Dendritic cell treated with granulocyte-macrophage colony-stimulating factor and Interleukin-4, amounts not matched to agents 40 ng/mL and 50 ng/mL, for 4 days (primary cell): Measurements from ENCODE around the gene NFIX.
A peak's percentile ranks its signal among the peaks of the same experiment; 100 is the strongest.

ENCODE experiments used
- H3K27ac Mint-ChIP-seq: one replicate; pipeline ENCODE4 v1.8.0; 2022; ENCODE audit warnings: mild to moderate bottlenecking, mixed read lengths
- H3K27me3 Mint-ChIP-seq: one replicate; pipeline ENCODE4 v1.8.0; 2022; ENCODE audit warnings: mild to moderate bottlenecking, mixed read lengths
- H3K36me3 Mint-ChIP-seq: one replicate; pipeline ENCODE4 v1.8.0; 2022; ENCODE audit warnings: low read depth, mixed read lengths
- H3K4me1 Mint-ChIP-seq: one replicate; pipeline ENCODE4 v1.8.0; 2022; ENCODE audit warnings: low read depth, mixed read lengths
- H3K4me3 Mint-ChIP-seq: one replicate; pipeline ENCODE4 v1.8.0; 2022; ENCODE audit warnings: mild to moderate bottlenecking, moderate library complexity, mixed read lengths
- H3K9me3 Mint-ChIP-seq: one replicate; pipeline ENCODE4 v1.8.0; 2022; ENCODE audit warnings: mixed read lengths
- intact Hi-C: fragments of 100-400 bp; cut with micrococcal nuclease; formaldehyde crosslinking; loops from one replicate; pipeline ENCODE4 v1.15.0; 2022

The NFIX gene

DNA sequence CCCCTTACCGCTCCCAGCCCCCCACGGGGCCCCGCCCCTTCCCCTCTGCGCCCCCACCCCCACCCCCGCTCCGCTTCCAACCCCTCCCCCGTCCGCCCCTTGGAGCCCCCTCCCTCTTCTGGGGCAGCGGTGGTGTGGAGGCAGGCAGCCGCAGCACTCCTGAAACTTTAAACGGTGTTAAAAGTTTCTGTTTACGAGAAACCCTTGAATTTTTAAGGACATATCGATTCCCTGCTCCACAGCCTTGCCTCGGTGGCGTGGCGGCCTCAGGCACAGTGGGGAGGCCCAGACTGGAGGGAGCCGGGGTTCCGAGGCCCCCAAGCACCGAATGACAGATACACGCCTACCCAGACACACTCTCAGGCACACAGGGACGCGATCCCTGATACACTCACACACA, 4.8 kb upstream of the NFIX start:
- intact Hi-C loops, result no loop called here
- Mint-ChIP-seq H3K4me3 (no peak overlapping the region), H3K27ac (no peak overlapping the region), H3K9me3 (no peaks in the 10 kb centered on the region), H3K36me3 (peaks cover 4% of the 10 kb centered on the region), H3K4me1 (peaks cover 8% of the 10 kb centered on the region), H3K27me3 (peaks cover 25% of the 10 kb centered on the region)

DNA sequence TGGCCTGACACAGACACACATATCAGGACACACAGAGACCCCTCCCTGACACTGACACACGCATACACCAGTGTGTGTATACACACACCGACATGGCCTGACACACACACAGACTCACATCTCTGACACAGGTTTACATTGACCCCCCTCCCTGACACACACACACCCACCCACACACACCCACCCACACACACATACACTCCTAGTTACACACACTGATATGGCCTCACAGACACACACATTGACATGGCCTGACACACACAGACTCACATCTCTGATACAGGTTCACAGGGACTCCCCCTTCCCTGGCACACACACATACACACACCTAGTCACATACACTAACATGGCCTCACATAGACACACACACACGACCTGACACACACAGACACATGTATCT, 4.4 kb upstream of the NFIX start:
- H3K27ac Mint-ChIP-seq, result no peak overlapping the region
- intact Hi-C loops, result no loop called here
- H3K36me3 Mint-ChIP-seq, result peaks cover 4% of the 10 kb centered on the region
- H3K4me1 Mint-ChIP-seq, result peaks cover 8% of the 10 kb centered on the region
- no peaks in the 10 kb centered on the region for H3K9me3 Mint-ChIP-seq
- H3K4me3 Mint-ChIP-seq, result no peak overlapping the region
- H3K27me3 Mint-ChIP-seq, result peaks cover 24% of the 10 kb centered on the region

DNA sequence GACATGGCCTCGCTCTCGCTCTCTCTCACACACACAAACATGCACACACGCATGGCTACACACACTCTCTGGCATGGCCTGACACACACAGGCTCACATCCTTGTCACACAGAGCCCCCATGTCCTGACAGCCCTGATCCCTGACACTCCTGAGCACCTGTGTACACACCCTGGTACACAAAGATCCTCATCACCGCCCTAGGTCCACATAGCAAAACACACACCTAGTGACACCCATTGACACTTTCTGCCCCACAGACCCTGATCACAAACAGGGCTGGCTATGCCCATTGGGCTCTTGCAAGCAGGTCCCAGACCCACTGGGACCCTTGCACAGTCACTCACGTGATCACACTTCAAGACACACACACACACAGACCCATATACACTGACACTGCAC, 4.0 kb upstream of the NFIX start:
- intact Hi-C loops, result no loop called here
- Mint-ChIP-seq H3K36me3 (peaks cover 4% of the 10 kb centered on the region), H3K27ac (no peak overlapping the region), H3K4me3 (no peak overlapping the region), H3K27me3 (peaks cover 27% of the 10 kb centered on the region), H3K9me3 (no peaks in the 10 kb centered on the region), H3K4me1 (peaks cover 12% of the 10 kb centered on the region)

DNA sequence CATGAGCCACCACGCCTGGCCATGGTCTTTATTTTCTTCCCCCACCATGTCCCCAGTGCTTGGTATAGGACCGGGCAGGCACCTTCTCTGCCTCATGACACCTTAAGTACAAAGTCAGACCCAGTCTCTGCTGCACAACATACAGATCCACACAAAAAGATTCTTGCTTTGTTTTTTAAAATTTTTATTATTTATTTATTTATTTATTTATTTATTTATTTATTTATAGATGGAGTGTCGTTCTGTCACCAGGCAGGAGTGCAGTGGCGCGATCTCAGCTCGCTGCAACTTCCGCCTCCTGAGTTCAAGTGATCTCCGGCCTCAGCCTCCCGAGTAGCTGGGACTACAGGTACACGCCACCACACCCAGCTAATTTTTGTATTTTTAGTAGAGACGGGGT, 2.5 kb upstream of the NFIX start:
- H3K36me3 Mint-ChIP-seq, result peaks cover 4% of the 10 kb centered on the region
- H3K4me1 Mint-ChIP-seq, result peaks cover 12% of the 10 kb centered on the region
- intact Hi-C loops, result no loop called here
- no peak overlapping the region for H3K27ac Mint-ChIP-seq
- H3K4me3 Mint-ChIP-seq, result no peak overlapping the region
- H3K9me3 Mint-ChIP-seq, result no peaks in the 10 kb centered on the region
- H3K27me3 Mint-ChIP-seq, result peaks cover 40% of the 10 kb centered on the region

DNA sequence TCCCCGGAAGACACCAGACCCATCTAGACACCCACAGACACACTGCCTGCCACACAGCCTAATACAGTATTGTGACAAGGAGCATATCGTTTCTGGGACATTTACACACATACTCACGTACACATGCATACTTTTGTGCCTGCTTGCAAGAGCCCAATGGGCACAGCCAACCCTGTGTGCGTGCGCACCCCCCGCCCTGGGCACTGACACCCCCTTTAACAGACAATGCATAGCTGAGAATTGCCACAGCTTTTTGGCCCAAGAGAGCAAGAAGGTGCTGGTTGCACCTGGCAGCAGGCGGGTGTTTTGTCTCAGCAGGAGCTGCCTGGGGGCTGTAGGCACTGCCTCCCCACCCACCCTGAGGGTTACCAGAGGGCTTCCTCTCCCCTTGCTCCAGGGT, 1.7 kb upstream of the NFIX start:
- Mint-ChIP-seq H3K4me1 (peaks cover 12% of the 10 kb centered on the region), H3K4me3 (no peak overlapping the region), H3K27ac (no peak overlapping the region), H3K36me3 (peaks cover 4% of the 10 kb centered on the region), H3K9me3 (no peaks in the 10 kb centered on the region), H3K27me3 (peaks cover 45% of the 10 kb centered on the region)
- intact Hi-C loops, result no loop called here

DNA sequence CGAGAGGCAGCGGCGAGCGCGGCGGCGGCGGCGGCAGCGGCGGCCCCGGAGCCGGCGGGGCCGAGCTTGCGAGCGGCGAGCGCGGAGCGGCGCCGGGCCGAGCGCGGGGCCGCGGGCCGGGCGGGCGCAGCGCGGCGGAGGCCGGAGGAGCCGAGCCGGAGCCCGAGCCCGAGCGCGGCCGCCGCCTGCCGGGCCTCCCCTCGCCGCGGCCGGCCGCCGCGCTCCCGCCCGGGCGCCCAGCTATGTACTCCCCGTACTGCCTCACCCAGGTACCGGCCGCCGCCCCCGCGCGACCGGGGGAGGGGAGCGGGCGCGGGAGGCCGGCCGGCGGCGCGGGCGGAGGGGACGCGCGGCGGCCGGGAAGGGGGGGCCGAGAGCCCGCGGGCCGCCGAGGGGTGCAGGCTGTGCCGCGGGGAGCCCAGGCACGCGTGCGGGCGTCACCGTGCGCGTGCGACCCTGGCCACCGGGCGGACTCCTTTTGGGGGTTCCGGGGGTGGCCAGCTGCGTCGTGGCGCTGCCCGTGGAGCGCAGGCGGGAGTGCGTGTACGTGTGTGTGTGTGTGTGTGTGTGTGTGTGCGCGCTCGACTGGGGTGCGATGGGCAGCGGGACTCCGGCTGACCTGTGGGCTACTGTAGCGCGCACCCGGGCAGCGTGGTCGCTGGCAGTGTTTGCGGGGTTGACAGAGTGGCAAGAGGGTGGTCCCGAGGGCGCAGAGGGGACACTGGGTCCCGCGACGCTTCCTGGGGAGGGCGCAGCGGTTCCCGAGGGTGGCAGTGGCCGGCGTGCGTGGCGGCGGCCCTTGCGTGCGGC, 526 bp downstream of the NFIX start:
- Mint-ChIP-seq H3K4me1 (peaks cover 12% of the 10 kb centered on the region), H3K27me3 (peaks cover 43% of the 10 kb centered on the region), H3K9me3 (no peaks in the 10 kb centered on the region), H3K4me3 (peak overlapping the region; percentile 82), H3K27ac (peak overlapping the region; percentile 29), H3K36me3 (peaks cover 4% of the 10 kb centered on the region)
- intact Hi-C loops, result no loop called here

DNA sequence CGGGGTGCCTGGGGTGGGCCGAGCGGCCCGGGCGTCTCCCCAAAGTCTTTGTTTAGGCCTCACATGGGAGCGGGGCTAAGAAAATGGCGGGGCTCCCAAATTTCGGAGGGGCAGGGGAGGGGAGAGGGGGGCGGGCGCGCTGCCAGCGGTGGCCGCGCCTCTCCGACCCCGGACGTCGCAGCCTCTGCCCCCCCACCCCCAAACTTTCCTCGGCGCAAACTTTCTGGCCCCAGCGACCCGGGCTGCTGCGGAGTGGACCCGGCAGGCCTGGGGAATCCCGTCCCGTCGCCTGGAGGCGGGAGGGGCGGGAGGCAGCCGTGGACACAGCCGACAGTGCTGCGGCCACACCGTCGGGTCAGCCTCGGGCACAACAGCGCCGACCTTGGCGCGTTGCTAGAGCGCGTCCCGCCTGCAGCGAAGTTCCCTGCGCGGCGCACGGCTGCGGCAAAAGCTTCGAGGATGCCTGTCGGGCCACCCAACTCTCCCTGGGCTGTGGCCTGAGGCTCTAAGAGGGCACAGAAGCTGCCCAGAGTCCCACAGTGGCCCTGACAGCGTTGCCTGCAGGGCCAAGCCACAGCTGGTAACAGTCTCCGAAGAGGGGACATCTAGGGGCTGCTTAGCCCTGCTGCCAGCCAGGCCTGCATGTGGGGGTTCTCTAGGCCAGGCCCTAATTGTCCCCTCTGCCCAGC, 1.3 kb downstream of the NFIX start:
- intact Hi-C loops, result no loop called here
- no peaks in the 10 kb centered on the region for H3K9me3 Mint-ChIP-seq
- peaks cover 12% of the 10 kb centered on the region for H3K4me1 Mint-ChIP-seq
- peaks cover 43% of the 10 kb centered on the region for H3K27me3 Mint-ChIP-seq
- peak overlapping the region; percentile 29 for H3K27ac Mint-ChIP-seq
- peak overlapping the region; percentile 82 for H3K4me3 Mint-ChIP-seq
- H3K36me3 Mint-ChIP-seq, result peaks cover 4% of the 10 kb centered on the region

DNA sequence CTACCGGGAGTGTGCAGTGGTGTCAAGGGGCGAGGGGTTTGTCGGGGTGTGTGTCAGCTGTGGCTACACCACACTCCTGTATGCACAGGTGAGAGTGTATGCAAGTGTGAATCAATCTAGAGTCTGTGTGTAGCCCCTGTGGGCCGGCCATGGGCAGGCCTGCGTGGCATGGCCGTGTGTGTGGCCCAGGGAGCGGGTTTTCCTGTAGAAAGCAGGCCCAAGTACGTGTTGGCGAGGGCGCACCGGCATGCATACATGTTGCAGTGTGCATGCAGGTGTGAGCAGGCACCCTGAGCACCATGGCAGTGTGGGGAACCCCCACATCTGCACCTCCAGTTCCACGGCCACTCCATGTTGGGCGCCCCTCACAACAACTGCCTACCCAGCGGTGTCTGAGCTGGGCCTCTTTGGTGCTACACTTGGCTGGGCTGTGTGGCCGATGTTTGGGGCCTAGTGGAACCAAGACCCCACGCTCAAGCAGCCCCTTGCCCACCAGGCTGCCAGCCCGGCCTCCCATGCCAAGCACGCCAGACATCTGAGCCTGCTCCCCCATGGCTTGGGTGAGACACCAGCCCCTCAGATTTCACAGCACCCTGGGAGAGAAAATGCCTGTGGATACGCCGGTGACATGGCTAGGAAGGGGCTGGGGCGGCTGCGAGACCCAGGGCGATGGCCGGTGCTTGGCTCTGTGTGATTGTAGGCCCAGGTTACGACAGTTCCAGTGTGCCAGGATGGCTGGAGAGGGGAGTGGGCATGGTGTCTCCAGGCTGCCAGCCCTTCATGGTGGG, 2.1 kb downstream of the NFIX start:
- intact Hi-C loops, result no loop called here
- Mint-ChIP-seq H3K9me3 (no peaks in the 10 kb centered on the region), H3K36me3 (peaks cover 4% of the 10 kb centered on the region), H3K4me1 (peaks cover 12% of the 10 kb centered on the region), H3K4me3 (no peak overlapping the region), H3K27me3 (peaks cover 41% of the 10 kb centered on the region), H3K27ac (no peak overlapping the region)

DNA sequence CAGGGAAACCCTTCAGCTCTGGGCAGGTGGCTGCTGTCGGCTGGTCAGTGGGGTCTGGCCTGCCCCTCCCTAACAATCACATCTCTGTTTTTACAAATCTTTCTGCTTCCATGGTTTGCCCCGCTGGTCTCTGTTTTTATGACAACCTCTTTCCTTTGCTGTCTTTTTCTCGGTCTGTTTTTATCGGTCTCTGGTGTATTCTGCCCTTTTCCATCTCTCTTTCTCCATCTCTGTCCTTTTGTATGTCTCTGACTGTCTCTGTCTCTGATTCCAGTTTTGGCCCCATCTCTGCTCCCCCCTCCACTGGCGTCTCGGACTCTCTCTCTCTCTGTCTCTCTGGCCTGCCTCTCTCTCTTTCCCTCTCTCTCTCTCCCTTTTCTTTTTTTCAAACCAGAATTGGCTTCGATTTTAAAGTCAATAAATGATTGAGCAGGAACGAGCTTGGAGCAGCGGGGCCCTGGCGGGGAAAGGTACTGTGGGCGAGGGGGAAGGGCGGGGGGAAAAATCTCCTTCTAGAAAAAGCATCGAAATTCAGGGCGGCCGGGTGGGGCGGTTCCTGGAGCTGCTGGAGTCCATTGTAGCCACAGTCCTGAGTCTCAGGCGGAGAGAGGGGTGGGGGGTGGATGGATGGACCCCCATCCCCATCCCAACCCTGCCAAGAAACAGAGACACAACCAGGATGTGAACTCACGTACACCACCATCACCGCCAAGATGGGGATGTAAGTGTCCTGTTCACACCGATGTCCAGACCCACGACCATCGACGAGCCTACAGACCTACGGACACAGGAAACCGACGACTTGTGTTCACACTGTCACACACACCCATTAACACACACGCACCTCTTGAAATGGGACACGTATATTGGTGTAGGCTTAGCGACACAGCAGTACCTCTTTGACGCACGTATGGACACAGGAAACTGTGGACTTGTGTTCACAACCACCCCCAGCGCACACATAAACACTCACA, 3.0 kb downstream of the NFIX start:
- Mint-ChIP-seq H3K27me3 (peaks cover 41% of the 10 kb centered on the region), H3K27ac (no peak overlapping the region), H3K4me1 (peaks cover 12% of the 10 kb centered on the region), H3K4me3 (no peak overlapping the region), H3K36me3 (peaks cover 4% of the 10 kb centered on the region), H3K9me3 (no peaks in the 10 kb centered on the region)
- intact Hi-C loops, result no loop called here

DNA sequence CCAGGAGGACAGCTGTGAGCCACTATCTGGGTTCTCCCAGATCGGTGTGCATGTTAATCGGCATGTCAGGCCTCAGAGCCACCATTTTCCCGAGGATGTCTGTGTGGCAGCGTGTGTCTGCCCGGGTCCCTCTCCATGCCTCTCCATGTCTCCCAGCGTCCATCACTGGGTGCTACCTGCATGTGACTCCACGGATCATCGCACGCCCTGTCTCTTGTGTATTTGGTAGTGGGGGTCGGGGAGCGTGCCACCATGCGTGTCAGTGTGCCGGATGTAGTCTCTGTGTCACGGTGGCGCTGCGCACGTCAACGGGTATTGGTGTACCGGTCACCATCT, 5.9 kb downstream of the NFIX start:
- peaks cover 2% of the 10 kb centered on the region for H3K4me1 Mint-ChIP-seq
- intact Hi-C loops, result no loop called here
- peaks cover 19% of the 10 kb centered on the region for H3K27me3 Mint-ChIP-seq
- H3K4me3 Mint-ChIP-seq, result no peak overlapping the region
- no peak overlapping the region for H3K27ac Mint-ChIP-seq
- no peaks in the 10 kb centered on the region for H3K9me3 Mint-ChIP-seq
- no peaks in the 10 kb centered on the region for H3K36me3 Mint-ChIP-seq

DNA sequence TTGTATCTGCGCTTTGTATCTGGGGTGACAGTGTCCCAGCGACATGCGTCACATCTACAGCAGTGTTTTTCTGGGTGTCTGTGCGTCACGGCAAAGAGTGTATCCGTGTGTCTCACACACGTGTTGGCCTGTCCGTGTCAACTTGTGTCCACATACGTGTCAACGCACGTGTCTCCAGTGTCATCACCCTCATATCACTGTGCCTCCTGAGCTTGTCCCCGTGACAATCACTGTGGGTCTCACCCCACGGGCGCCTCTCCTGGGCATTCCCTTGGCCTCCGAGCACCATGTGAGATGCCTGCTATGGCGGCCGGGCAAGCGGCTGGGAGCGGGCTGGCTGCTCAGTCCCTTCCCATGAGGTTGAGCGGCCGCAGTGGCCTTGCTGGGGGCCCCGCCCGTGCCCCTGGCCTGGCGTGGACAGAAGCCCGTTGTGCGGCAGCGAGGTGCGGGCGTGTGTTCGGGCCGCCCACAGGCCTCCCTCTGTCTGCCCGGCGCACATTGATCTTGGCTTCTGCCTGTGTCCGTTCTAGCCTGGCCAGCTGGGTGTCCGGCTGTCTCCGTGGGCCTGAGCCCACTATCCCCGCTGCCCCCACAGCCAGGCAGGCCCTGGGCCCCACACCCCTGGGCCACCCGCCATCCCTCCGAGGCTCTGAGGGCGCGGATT, 6.4 kb downstream of the NFIX start:
- no peaks in the 10 kb centered on the region for H3K9me3 Mint-ChIP-seq
- H3K4me3 Mint-ChIP-seq, result no peak overlapping the region
- intact Hi-C loops, result no loop called here
- no peaks in the 10 kb centered on the region for H3K36me3 Mint-ChIP-seq
- H3K27ac Mint-ChIP-seq, result no peak overlapping the region
- H3K27me3 Mint-ChIP-seq, result peaks cover 16% of the 10 kb centered on the region
- H3K4me1 Mint-ChIP-seq, result no peaks in the 10 kb centered on the region

DNA sequence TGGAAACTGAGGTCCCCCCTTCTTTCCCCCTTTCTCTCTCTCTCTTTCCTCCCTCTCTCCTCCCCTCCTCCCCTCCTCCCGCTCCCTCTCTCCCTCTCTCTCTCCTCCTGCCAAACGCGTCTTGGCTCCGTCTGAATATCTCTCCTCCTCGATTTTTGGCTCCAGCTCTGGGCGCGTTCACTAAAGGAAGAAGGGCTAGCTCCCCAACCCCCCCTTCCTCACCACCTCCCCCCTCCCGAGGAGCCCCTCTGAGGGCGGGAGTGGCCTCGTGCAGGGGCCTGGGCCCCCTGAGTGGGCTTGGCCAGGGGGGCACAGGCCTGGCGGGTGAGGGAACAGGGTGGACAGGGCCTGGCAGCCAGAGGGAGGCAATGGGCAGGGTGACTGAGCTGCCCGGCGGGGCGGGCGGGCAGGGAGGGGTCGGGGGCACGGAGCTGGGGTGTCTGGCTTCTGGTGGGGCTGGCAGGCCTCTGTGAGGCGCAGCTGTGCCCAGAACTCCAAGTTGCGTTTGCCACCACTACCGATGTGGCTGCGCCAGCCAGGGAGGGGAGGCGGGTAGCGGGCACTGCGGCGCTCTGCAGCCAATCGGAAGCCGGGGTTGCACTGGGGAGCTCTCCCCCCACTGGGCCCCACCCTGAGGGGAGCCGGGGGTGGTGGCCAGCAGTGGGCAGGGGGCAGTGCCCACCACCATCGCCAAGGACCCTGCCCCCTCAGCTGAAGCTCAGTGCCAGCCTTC, 7.1 kb downstream of the NFIX start:
- H3K27me3 Mint-ChIP-seq, result peaks cover 9% of the 10 kb centered on the region
- no peak overlapping the region for H3K4me3 Mint-ChIP-seq
- H3K9me3 Mint-ChIP-seq, result no peaks in the 10 kb centered on the region
- intact Hi-C loops, result no loop called here
- no peak overlapping the region for H3K27ac Mint-ChIP-seq
- H3K36me3 Mint-ChIP-seq, result no peaks in the 10 kb centered on the region
- H3K4me1 Mint-ChIP-seq, result no peaks in the 10 kb centered on the region
